MM.1S (cell line): ENCODE measurements around the gene CLDN20.

Experiments used
- EZH2 ChIP-seq: fragments of 300-600 bp; sonication (generic); optimal IDR thresholded peaks from 2 replicates; pipeline ENCODE3; 2017; ENCODE audit warnings: low read depth, mild to moderate bottlenecking, antibody characterized with exemption, low read length, mixed read lengths
- TF ChIP-seq, protein P1 (sequence below): fragments of 300-600 bp; sonication (generic); IDR thresholded peaks from 2 replicates; pipeline ENCODE4 v1.5.1; 2016; ENCODE audit warnings: antibody characterized with exemption, low read length, mixed read lengths

DNA sequence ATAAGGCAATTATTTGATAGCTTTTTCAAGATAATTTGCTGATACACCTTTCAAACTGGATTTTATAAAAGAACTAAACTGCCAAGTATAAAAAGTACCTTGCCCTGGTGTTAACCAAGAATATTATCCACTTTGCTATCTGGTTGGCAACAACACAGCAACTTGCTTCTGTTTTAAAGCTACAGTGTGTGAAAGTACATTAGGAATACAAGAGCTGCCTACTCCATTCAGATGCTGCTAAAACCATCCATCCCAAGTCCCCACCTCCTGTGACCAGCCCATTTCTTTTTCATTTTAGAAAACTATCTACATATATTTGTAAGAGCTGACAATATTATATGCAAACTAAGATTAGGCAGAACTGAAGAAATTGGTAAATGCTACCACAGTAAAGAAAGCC is 12.8 kb downstream of the CLDN20 start:
- TF ChIP-seq, protein P1, sequence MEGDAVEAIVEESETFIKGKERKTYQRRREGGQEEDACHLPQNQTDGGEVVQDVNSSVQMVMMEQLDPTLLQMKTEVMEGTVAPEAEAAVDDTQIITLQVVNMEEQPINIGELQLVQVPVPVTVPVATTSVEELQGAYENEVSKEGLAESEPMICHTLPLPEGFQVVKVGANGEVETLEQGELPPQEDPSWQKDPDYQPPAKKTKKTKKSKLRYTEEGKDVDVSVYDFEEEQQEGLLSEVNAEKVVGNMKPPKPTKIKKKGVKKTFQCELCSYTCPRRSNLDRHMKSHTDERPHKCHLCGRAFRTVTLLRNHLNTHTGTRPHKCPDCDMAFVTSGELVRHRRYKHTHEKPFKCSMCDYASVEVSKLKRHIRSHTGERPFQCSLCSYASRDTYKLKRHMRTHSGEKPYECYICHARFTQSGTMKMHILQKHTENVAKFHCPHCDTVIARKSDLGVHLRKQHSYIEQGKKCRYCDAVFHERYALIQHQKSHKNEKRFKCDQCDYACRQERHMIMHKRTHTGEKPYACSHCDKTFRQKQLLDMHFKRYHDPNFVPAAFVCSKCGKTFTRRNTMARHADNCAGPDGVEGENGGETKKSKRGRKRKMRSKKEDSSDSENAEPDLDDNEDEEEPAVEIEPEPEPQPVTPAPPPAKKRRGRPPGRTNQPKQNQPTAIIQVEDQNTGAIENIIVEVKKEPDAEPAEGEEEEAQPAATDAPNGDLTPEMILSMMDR = no peak
- no peak for TF ChIP-seq EZH2
